GM12878 (cell line): Measurements from ENCODE around the gene ZSCAN20. TPM values are rescaled to one million over a fixed set of nuclear protein-coding genes. Genes with fewer than 3 reads are reported as not detected.
A peak's percentile ranks its signal among the peaks of the same experiment; 100 is the strongest.

ENCODE experiments used
- ATF2 ChIP-seq: IDR thresholded peaks from 2 replicates; pipeline ENCODE4 v1.6.1; 2012; ENCODE audit warnings: low read length, inconsistent platforms
- BCL11A ChIP-seq: IDR thresholded peaks from 2 replicates; pipeline ENCODE4 v1.6.1; 2011; ENCODE audit warnings: low read depth, low read length
- BMI1 ChIP-seq: fragments of 450-650 bp; IDR thresholded peaks from 2 replicates; pipeline ENCODE4 v1.6.1; 2016; ENCODE audit warnings: mild to moderate bottlenecking, moderate library complexity, borderline replicate concordance
- BRCA1 ChIP-seq: IDR thresholded peaks from 2 replicates; pipeline ENCODE4 v1.6.1; 2011; ENCODE audit warnings: low read depth, low read length, improper control_type of control experiment
- CBX5 ChIP-seq: sonication (generic); IDR thresholded peaks from 2 replicates; pipeline ENCODE4 v1.6.1; 2016; ENCODE audit warnings: low read depth, moderate library complexity, mild to moderate bottlenecking, inconsistent platforms
- EP300 ChIP-seq, 2 experiments: fragments of 150-350 bp in 1 of 2; IDR thresholded peaks; 2 replicates each; pipeline ENCODE4 v1.6.1; 2011 to 2012; ENCODE audit warnings: low read depth in 2 of 2, low read length in 2 of 2, borderline replicate concordance in 1 of 2, improper control_type of control experiment in 1 of 2, inconsistent platforms in 1 of 2; ENCODE audit not compliant: control insufficient read depth in 1 of 2
- ETV6 ChIP-seq, 2 experiments: fragments of 450-650 bp in 1 of 2; IDR thresholded peaks in 1 of 2; conservative IDR thresholded peaks in 1 of 2; 2 replicates each; pipeline ENCODE4 v1.6.1; 2014; ENCODE audit warnings: antibody characterized with exemption in 1 of 2, borderline replicate concordance in 1 of 2, low read depth in 1 of 2, mild to moderate bottlenecking in 1 of 2, moderate library complexity in 1 of 2
- FOXM1 ChIP-seq: IDR thresholded peaks from 2 replicates; pipeline ENCODE4 v1.6.1; 2012; ENCODE audit warnings: low read depth, mild to moderate bottlenecking, inconsistent platforms, low read length, moderate library complexity
- HDAC6 ChIP-seq: fragments of 200-600 bp; sonication (generic); IDR thresholded peaks from one replicate; pipeline ENCODE4 v1.8.0; 2017; ENCODE audit warnings: antibody characterized with exemption; ENCODE audit not compliant: unreplicated experiment
- MLLT1 ChIP-seq: fragments of 450-650 bp; IDR thresholded peaks from 2 replicates; pipeline ENCODE4 v1.6.1; 2016; ENCODE audit warnings: mild to moderate bottlenecking
- NBN ChIP-seq: fragments of 450-650 bp; IDR thresholded peaks from 2 replicates; pipeline ENCODE4 v1.6.1; 2016
- SMAD1 ChIP-seq: fragments of 450-650 bp; IDR thresholded peaks from 2 replicates; pipeline ENCODE4 v1.6.1; 2018; ENCODE audit warnings: mild to moderate bottlenecking, low read depth; ENCODE audit not compliant: partially characterized antibody
- STAT1 ChIP-seq: fragments of 450-650 bp; conservative IDR thresholded peaks from 2 replicates; pipeline ENCODE4 v1.6.1; 2014; ENCODE audit warnings: antibody characterized with exemption, mild to moderate bottlenecking
- STAT3 ChIP-seq: IDR thresholded peaks from 2 replicates; pipeline ENCODE4 v1.6.1; 2011; ENCODE audit warnings: low read depth, low read length, improper control_type of control experiment
- SUPT20H ChIP-seq: IDR thresholded peaks from 2 replicates; pipeline ENCODE4 v1.6.1; 2011; ENCODE audit warnings: low read depth, mild to moderate bottlenecking, low read length, moderate library complexity, borderline replicate concordance; ENCODE audit not compliant: control insufficient read depth
- TCF3 ChIP-seq: IDR thresholded peaks from 2 replicates; pipeline ENCODE4 v1.6.1; 2012; ENCODE audit warnings: low read depth, mild to moderate bottlenecking, low read length, borderline replicate concordance; ENCODE audit not compliant: insufficient read depth
- WRNIP1 ChIP-seq: IDR thresholded peaks from 2 replicates; pipeline ENCODE4 v1.6.1; 2011; ENCODE audit warnings: low read depth, low read length, improper control_type of control experiment, borderline replicate concordance
- ZNF274 ChIP-seq: IDR thresholded peaks from one replicate; pipeline ENCODE4 v1.8.0; 2011; ENCODE audit not compliant: insufficient read length, insufficient read depth
- ZNF384 ChIP-seq: IDR thresholded peaks from 2 replicates; pipeline ENCODE4 v1.6.1; 2012; ENCODE audit warnings: low read depth, mild to moderate bottlenecking, low read length, improper control_type of control experiment, borderline replicate concordance
- polyA plus RNA-seq, 11 experiments: library from polyadenylated mRNA; depleted of rRNA in 4 of 11; unstranded in 6 of 11; stranded (reverse) in 5 of 11; fragments of >200 nt; fragmentation: Nextera tagmentation in 4 of 11; fragmentation: Illumina TruSeq in 1 of 11; extraction: Ambion mirVana in 4 of 11; extraction: Trizol in 1 of 11; gene quantifications; 1 replicate in 1 of 11; 2 replicates in 10 of 11; pipeline versions ENCODE4 v1.2.1 to v1.2.3, GENCODE V29; 2011 to 2016; ENCODE audit warnings: inconsistent platforms in 2 of 11, missing spikeins in 2 of 11, low read depth in 1 of 11
- total RNA-seq, 4 experiments: library from RNA; depleted of rRNA in 3 of 4; stranded (reverse); fragments of >200 nt in 3 of 4; fragmentation: Illumina TruSeq in 1 of 4; extraction: Trizol in 1 of 4; gene quantifications; 2 replicates each; pipeline versions ENCODE4 v1.2.1 to v1.2.3, GENCODE V29; 2013 to 2021
- TF ChIP-seq, protein P1 (sequence below): fragments of 450-650 bp; IDR thresholded peaks from 2 replicates; pipeline ENCODE4 v1.6.1; 2017; ENCODE audit warnings: antibody characterized with exemption, mild to moderate bottlenecking, moderate library complexity
- TF ChIP-seq, protein P2 (sequence below): fragments of 450-650 bp; IDR thresholded peaks from 2 replicates; pipeline ENCODE4 v1.6.1; 2017; ENCODE audit warnings: borderline replicate concordance

Gene ZSCAN20
- total and polyA plus RNA-seq, 10 of the 15 experiments (the other 5 are each of a cell fraction or from before 2014, with no cell fraction given) = 0.35 to 5.1 (median 2.4) TPM

- TF ChIP-seq, protein P1, sequence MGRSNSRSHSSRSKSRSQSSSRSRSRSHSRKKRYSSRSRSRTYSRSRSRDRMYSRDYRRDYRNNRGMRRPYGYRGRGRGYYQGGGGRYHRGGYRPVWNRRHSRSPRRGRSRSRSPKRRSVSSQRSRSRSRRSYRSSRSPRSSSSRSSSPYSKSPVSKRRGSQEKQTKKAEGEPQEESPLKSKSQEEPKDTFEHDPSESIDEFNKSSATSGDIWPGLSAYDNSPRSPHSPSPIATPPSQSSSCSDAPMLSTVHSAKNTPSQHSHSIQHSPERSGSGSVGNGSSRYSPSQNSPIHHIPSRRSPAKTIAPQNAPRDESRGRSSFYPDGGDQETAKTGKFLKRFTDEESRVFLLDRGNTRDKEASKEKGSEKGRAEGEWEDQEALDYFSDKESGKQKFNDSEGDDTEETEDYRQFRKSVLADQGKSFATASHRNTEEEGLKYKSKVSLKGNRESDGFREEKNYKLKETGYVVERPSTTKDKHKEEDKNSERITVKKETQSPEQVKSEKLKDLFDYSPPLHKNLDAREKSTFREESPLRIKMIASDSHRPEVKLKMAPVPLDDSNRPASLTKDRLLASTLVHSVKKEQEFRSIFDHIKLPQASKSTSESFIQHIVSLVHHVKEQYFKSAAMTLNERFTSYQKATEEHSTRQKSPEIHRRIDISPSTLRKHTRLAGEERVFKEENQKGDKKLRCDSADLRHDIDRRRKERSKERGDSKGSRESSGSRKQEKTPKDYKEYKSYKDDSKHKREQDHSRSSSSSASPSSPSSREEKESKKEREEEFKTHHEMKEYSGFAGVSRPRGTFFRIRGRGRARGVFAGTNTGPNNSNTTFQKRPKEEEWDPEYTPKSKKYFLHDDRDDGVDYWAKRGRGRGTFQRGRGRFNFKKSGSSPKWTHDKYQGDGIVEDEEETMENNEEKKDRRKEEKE = no peak
- TF ChIP-seq BRCA1 (no peak), WRNIP1 (no peak), FOXM1 (no peak), HDAC6 (no peak), ZNF274 (no peak), STAT1 (no peak), ZNF384 (no peak), ETV6 (conservative IDR thresholded peaks at IDR 0.05 in 1 of 2, IDR thresholded peaks at IDR 0.05 in 1 of 2; ENCODE audit: borderline replicate concordance in 1 of 2, low read depth in 1 of 2) (peak in 1 of 2 experiments; percentile 55; a peak in 1 of 4 replicates), BCL11A (no peak), NBN (peak; percentile 77), EP300 (IDR thresholded peaks at IDR 0.05; ENCODE audit: borderline replicate concordance in 1 of 2, control insufficient read depth in 1 of 2, low read depth in 2 of 2, low read length in 2 of 2) (no peak), CBX5 (no peak), TCF3 (no peak), ATF2 (no peak), STAT3 (no peak), SMAD1 (no peak), MLLT1 (peak; percentile 60; the same call in 1 of the 2 replicates), SUPT20H (no peak), BMI1 (no peak)
- TF ChIP-seq, protein P2, sequence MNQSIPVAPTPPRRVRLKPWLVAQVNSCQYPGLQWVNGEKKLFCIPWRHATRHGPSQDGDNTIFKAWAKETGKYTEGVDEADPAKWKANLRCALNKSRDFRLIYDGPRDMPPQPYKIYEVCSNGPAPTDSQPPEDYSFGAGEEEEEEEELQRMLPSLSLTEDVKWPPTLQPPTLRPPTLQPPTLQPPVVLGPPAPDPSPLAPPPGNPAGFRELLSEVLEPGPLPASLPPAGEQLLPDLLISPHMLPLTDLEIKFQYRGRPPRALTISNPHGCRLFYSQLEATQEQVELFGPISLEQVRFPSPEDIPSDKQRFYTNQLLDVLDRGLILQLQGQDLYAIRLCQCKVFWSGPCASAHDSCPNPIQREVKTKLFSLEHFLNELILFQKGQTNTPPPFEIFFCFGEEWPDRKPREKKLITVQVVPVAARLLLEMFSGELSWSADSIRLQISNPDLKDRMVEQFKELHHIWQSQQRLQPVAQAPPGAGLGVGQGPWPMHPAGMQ = no peak
Observed at GRCh38 chr1:33455539-33456501, 16.6 kb upstream of the ZSCAN20 start (continued).
